A549 treated with Mapracorat at 1 μM for 4 hours (cell line): Measurements from ENCODE around the gene MIEF2. TPM values are rescaled to one million over a fixed set of nuclear protein-coding genes. Genes with fewer than 3 reads are reported as not detected.

ENCODE experiments used
- total RNA-seq: library from RNA; stranded (reverse); fragments of 200-300 nt; extraction: Qiagen RNA extraction; gene quantifications from 5 replicates; pipeline ENCODE4 v1.2.3, GENCODE V29; 2022

The MIEF2 gene
- 6.5 to 12.1 TPM (median 10.1 TPM) in 5 replicates for total RNA-seq

GRCh38 chr17:18260332-18261145 lies at the start of gene MIEF2:
Gene MIEF2, plus strand, starts transcription at chr17:18260662. Its CDS starts 2,059 bp downstream, at chr17:18262721.

GRCh38 chr17:18225121-18225641 lies 35.3 kb upstream of the MIEF2 start, which contains the start of gene LLGL1:
Gene LLGL1, plus strand, starts transcription at chr17:18225635. Its CDS starts 48 bp downstream, at chr17:18225683.

GRCh38 chr17:18258356-18259038 lies 2.0 kb upstream of the MIEF2 start, which contains the start of gene FLII:
Gene FLII, minus strand, starts transcription at chr17:18258738. Its CDS starts 48 bp downstream, at chr17:18258690.

GRCh38 chr17:18314731-18315561 lies 54.5 kb downstream of the MIEF2 start, which contains the start of the genes SMCR8 and TOP3A:
Gene SMCR8, plus strand, starts transcription at chr17:18315293. Its CDS starts 497 bp downstream, at chr17:18315790.
Gene TOP3A, minus strand, starts transcription at chr17:18314994. Its CDS starts 216 bp downstream, at chr17:18314778.

Other genes starting within 250 kb of the MIEF2 start
- gene ATPAF2, start 221.5 kb upstream of the MIEF2 start, total RNA-seq, result 24.7 to 31.8 TPM (median 29.8 TPM) in 5 replicates
- 8.7 to 11.3 TPM (median 10.6 TPM) in 5 replicates for gene GID4, start 221.3 kb upstream of the MIEF2 start, total RNA-seq
- gene DRG2, start 172.7 kb upstream of the MIEF2 start, total RNA-seq, result 43.5 to 53.5 TPM (median 51.0 TPM) in 5 replicates
- 0.06 to 0.86 TPM (median 0.75 TPM) in 5 replicates for gene MYO15A, start 151.9 kb upstream of the MIEF2 start, total RNA-seq
- gene ALKBH5, start 76.8 kb upstream of the MIEF2 start, total RNA-seq, result 47.1 to 60.1 TPM (median 49.9 TPM) in 5 replicates
- 10.8 to 16.8 TPM (median 16.2 TPM) in 5 replicates for gene LLGL1, start 35.0 kb upstream of the MIEF2 start, total RNA-seq
- gene FLII, start 1.9 kb upstream of the MIEF2 start, total RNA-seq, result 228 to 260 TPM (median 255 TPM) in 5 replicates
- 30.6 to 40.4 TPM (median 36.3 TPM) in 5 replicates for gene TOP3A, start 54.3 kb downstream of the MIEF2 start, total RNA-seq
- gene SMCR8, start 54.6 kb downstream of the MIEF2 start, total RNA-seq, result 13.2 to 16.3 TPM (median 14.7 TPM) in 5 replicates
- 42.8 to 49.1 TPM (median 47.7 TPM) in 5 replicates for gene SHMT1, start 102.9 kb downstream of the MIEF2 start, total RNA-seq
- gene EVPLL, start 117.1 kb downstream of the MIEF2 start, total RNA-seq, result not detected in 5 replicates
- gene LGALS9C, start 216.1 kb downstream of the MIEF2 start, total RNA-seq, result not detected in 5 replicates